Measurements from ENCODE around the gene IMPDH1.
A peak's percentile ranks its signal among the peaks of the same experiment; 100 is the strongest.

Gene IMPDH1

DNA sequence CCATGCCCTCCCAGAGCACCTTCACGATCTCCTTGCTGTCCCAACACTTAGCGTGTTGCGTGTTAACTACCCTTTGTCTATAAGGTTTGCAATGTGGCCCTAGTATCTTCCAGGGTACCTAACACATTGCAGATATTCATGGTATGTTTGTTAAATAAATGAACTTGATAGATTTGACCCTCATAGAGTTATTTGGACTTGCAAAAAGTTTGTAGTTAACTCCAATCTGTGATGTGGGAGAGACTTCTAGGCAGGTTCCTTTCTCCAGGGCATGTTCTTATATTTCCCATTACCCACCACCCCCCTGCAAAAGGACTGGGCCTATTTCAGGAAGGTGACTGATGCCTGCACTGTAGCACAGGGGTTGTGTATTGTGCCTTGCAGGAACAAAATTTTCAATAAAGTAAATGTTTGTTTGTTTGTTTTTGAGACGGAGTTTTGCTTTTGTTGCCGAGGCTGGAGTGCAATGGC, 46.5 kb upstream of the IMPDH1 start:
- Histone ChIP-seq H3K27ac (ENCODE audit: low read length, poor library complexity, severe bottlenecking) (no peak overlapping the region), H3K9me3 (ENCODE audit: control insufficient read depth, low read length) (no peaks in the 10 kb centered on the region), H2AK5ac (ENCODE audit: low read length, severe bottlenecking) (no peak overlapping the region), H3K4me2 (ENCODE audit: low read length, poor library complexity, severe bottlenecking) (peak overlapping the region; percentile 74), H3K27me3 (ENCODE audit: control insufficient read depth in 1 of 2, insufficient read depth in 1 of 2, low read length in 2 of 2) (no peaks in the 10 kb centered on the region), H3K14ac (ENCODE audit: low read length in 2 of 2) (peak overlapping the region in 1 of 2 experiments; percentile 76), H3K4ac (ENCODE audit: low read depth in 1 of 2, low read length in 2 of 2) (peak overlapping the region; percentile 35 to 45), H3K4me3 (ENCODE audit: insufficient read depth in 1 of 2, low read depth in 1 of 2, low read length in 2 of 2) (peak overlapping the region; percentile 68 to 97), H3K18ac (ENCODE audit: low read depth in 1 of 2, low read length in 2 of 2) (peak overlapping the region in 1 of 2 experiments; percentile 73), H4K91ac (ENCODE audit: low read length) (no peak overlapping the region), H3K36me3 (ENCODE audit: control insufficient read depth in 1 of 2, insufficient read depth in 2 of 2, low read depth in 1 of 2, low read length in 2 of 2) (peaks cover 10 to 12% of the 10 kb centered on the region in 2 experiments), H2BK12ac (ENCODE audit: low read length in 2 of 2) (peak overlapping the region in 1 of 2 experiments; percentile 37), H2BK15ac (ENCODE audit: low read depth, poor library complexity, severe bottlenecking) (no peak overlapping the region), H2BK120ac (ENCODE audit: low read depth, low read length) (no peak overlapping the region), H4K8ac (ENCODE audit: low read length) (no peak overlapping the region), H2AFZ (ENCODE audit: low read depth, low read length) (peak overlapping the region; percentile 72), H3K23ac (ENCODE audit: low read length in 2 of 2) (peak overlapping the region in 1 of 2 experiments; percentile 48), H2BK5ac (ENCODE audit: low read depth, low read length, poor library complexity, severe bottlenecking) (no peak overlapping the region), H3K4me1 (ENCODE audit: control insufficient read depth, insufficient read depth, low read depth, low read length) (peaks cover 15% of the 10 kb centered on the region), H3K9ac (ENCODE audit: low read length) (peak overlapping the region; percentile 96), H3K79me1 (replicated peaks; ENCODE audit: low read length, poor library complexity, severe bottlenecking) (peaks cover 19% of the 10 kb centered on the region)
- peak; percentile 13 for DNase-seq
- WGBS, result 23% methylated on average over 5 of the region's 5 CpGs

DNA sequence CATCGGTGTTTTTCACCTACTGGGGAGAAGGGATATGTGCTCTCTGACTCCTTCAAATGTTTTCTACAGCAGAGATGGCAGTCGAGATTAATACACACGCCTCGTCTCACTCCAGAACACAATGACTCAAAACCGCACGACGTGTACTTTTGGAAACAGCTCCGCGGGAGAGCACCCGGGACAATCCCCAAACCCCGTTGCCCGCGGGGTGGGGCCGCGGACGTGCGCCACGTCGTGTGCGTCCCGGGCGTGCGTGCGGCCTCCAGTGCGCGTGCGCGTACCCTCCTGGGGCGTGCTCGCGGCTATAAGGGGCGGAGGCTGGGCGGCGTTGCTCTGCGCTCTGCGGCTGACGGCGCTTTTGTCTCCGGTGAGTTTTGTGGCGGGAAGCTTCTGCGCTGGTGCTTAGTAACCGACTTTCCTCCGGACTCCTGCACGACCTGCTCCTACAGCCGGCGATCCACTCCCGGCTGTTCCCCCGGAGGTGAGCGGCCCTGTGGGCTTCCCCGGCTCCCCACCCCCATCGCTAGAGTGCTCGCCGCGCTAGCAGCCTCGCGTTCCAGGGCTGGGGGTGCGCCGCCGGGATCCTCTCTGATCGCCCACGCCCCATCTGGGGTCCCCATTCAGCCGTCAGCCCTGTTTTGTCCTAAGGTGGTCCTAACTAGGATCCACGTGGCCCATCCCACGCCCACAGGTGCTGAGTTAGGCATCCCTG, 45.9 kb upstream of the IMPDH1 start, which contains the start of gene HILPDA:
TSS of gene HILPDA (plus strand) at position 336 of the 712 bp plus-strand sequence. CDS start 1,391 bp downstream, outside the sequence.
- Histone ChIP-seq H2AFZ (ENCODE audit: low read depth, low read length) (peak within 1 kb of the TSS; percentile 72), H4K91ac (ENCODE audit: low read length) (peak within 1 kb of the TSS; percentile 89), H3K79me1 (replicated peaks; ENCODE audit: low read length, poor library complexity, severe bottlenecking) (peaks cover 19% of the 10 kb centered on the region), H2BK12ac (ENCODE audit: low read length in 2 of 2) (peak within 1 kb of the TSS; percentile 76 to 89), H3K4ac (ENCODE audit: low read depth in 1 of 2, low read length in 2 of 2) (peak within 1 kb of the TSS; percentile 83 to 97), H4K8ac (ENCODE audit: low read length) (peak within 1 kb of the TSS; percentile 99), H3K27ac (ENCODE audit: low read length, poor library complexity, severe bottlenecking) (peak within 1 kb of the TSS; percentile 72), H3K9ac (ENCODE audit: low read length) (peak within 1 kb of the TSS; percentile 96), H2BK120ac (ENCODE audit: low read depth, low read length) (peak within 1 kb of the TSS; percentile 27), H3K36me3 (ENCODE audit: control insufficient read depth in 1 of 2, insufficient read depth in 2 of 2, low read depth in 1 of 2, low read length in 2 of 2) (peaks cover 10 to 12% of the 10 kb centered on the region in 2 experiments), H2AK5ac (ENCODE audit: low read length, severe bottlenecking) (no peak within 1 kb of the TSS), H3K4me1 (ENCODE audit: control insufficient read depth, insufficient read depth, low read depth, low read length) (peaks cover 15% of the 10 kb centered on the region), H3K23ac (ENCODE audit: low read length in 2 of 2) (peak within 1 kb of the TSS in 1 of 2 experiments; percentile 48), H2BK5ac (ENCODE audit: low read depth, low read length, poor library complexity, severe bottlenecking) (no peak within 1 kb of the TSS), H3K4me2 (ENCODE audit: low read length, poor library complexity, severe bottlenecking) (peak within 1 kb of the TSS; percentile 74), H3K27me3 (ENCODE audit: control insufficient read depth in 1 of 2, insufficient read depth in 1 of 2, low read length in 2 of 2) (no peaks in the 10 kb centered on the region), H3K14ac (ENCODE audit: low read length in 2 of 2) (peak within 1 kb of the TSS in 1 of 2 experiments; percentile 76), H3K9me3 (ENCODE audit: control insufficient read depth, low read length) (no peaks in the 10 kb centered on the region), H3K18ac (ENCODE audit: low read depth in 1 of 2, low read length in 2 of 2) (peak within 1 kb of the TSS; percentile 90 to 97), H2BK15ac (ENCODE audit: low read depth, poor library complexity, severe bottlenecking) (peak within 1 kb of the TSS; percentile 87), H3K4me3 (ENCODE audit: insufficient read depth in 1 of 2, low read depth in 1 of 2, low read length in 2 of 2) (peak within 1 kb of the TSS; percentile 68 to 97)
- under 1% methylated on average over 61 of the region's 64 CpGs for WGBS
- peak; percentile 94 for DNase-seq

DNA sequence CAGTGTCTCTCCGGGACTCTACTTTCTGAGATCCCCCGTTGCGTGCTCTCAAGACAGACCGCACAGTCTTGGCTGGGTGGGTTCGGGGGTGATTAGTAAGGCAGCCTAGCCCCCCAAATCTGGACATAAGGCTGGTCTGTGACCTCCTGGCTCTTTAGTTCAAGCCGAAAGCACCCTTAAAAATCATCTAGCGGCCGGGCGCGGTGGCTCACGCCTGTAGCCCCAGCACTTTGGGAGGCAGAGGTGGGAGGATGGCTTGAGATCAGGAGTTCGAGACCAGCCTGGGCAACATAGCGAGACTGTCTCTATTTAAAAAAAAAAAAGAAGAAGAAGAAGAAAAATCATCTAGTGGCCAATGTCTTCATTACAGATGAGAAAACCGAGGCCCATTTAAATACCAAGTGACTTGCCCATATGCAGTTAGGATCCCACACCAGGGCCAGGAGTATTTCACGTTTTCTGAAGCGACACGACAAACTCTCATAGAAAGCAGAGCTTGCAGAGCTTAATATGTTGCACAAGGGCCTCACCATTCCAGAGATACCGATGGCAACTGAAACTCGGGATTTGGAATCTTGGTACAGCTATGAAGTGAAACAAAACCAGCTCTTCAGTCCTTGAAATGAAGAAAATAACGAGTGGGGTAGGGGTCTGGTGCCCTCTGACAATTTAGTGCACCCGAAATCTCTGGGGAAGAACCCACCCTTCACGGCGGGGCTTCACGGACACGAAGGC, 45.2 kb upstream of the IMPDH1 start:
- Histone ChIP-seq H3K4ac (ENCODE audit: low read depth in 1 of 2, low read length in 2 of 2) (peak overlapping the region; percentile 83 to 97), H2BK15ac (ENCODE audit: low read depth, poor library complexity, severe bottlenecking) (peak overlapping the region; percentile 87), H3K36me3 (ENCODE audit: control insufficient read depth in 1 of 2, insufficient read depth in 2 of 2, low read depth in 1 of 2, low read length in 2 of 2) (peaks cover 10 to 12% of the 10 kb centered on the region in 2 experiments), H3K23ac (ENCODE audit: low read length in 2 of 2) (no peak overlapping the region), H2AFZ (ENCODE audit: low read depth, low read length) (no peak overlapping the region), H2BK12ac (ENCODE audit: low read length in 2 of 2) (peak overlapping the region; percentile 76 to 89), H4K8ac (ENCODE audit: low read length) (peak overlapping the region; percentile 99), H3K27me3 (ENCODE audit: control insufficient read depth in 1 of 2, insufficient read depth in 1 of 2, low read length in 2 of 2) (no peaks in the 10 kb centered on the region), H3K9me3 (ENCODE audit: control insufficient read depth, low read length) (no peaks in the 10 kb centered on the region), H3K27ac (ENCODE audit: low read length, poor library complexity, severe bottlenecking) (peak overlapping the region; percentile 72), H3K4me3 (ENCODE audit: insufficient read depth in 1 of 2, low read depth in 1 of 2, low read length in 2 of 2) (peak overlapping the region; percentile 68 to 97), H2AK5ac (ENCODE audit: low read length, severe bottlenecking) (no peak overlapping the region), H3K14ac (ENCODE audit: low read length in 2 of 2) (no peak overlapping the region), H3K9ac (ENCODE audit: low read length) (peak overlapping the region; percentile 96), H3K18ac (ENCODE audit: low read depth in 1 of 2, low read length in 2 of 2) (peak overlapping the region; percentile 90 to 97), H4K91ac (ENCODE audit: low read length) (peak overlapping the region; percentile 89), H3K4me1 (ENCODE audit: control insufficient read depth, insufficient read depth, low read depth, low read length) (peaks cover 15% of the 10 kb centered on the region), H3K79me1 (replicated peaks; ENCODE audit: low read length, poor library complexity, severe bottlenecking) (peaks cover 17% of the 10 kb centered on the region), H2BK120ac (ENCODE audit: low read depth, low read length) (peak overlapping the region; percentile 27), H3K4me2 (ENCODE audit: low read length, poor library complexity, severe bottlenecking) (peak overlapping the region; percentile 74), H2BK5ac (ENCODE audit: low read depth, low read length, poor library complexity, severe bottlenecking) (no peak overlapping the region)
- DNase-seq, result no peak
- WGBS, result 63% methylated on average over 22 of the region's 25 CpGs

All from mesenchymal stem cell (in vitro differentiated cells and primary cell).